NCI-H187 (cell line): Measurements from ENCODE around the gene VASH2.
"Not testable (repeated sequence)": the region's sequence is repeated elsewhere in the genome, so short reads cannot be mapped to it uniquely, and the experiment has no call there.

Experiments used
- DNase-seq, 2 experiments: peaks; one replicate each; lab custom pipeline; 2025; lab: John Stamatoyannopoulos, UW

The VASH2 gene

GRCh38 chr1:212950243-212951125 lies at the start of gene VASH2:
VASH2 (plus strand) TSS chr1:212950541; CDS start chr1:212951543, 1,002 bp downstream.
- DNase-seq, result peak; percentile 47 to 51

DNA sequence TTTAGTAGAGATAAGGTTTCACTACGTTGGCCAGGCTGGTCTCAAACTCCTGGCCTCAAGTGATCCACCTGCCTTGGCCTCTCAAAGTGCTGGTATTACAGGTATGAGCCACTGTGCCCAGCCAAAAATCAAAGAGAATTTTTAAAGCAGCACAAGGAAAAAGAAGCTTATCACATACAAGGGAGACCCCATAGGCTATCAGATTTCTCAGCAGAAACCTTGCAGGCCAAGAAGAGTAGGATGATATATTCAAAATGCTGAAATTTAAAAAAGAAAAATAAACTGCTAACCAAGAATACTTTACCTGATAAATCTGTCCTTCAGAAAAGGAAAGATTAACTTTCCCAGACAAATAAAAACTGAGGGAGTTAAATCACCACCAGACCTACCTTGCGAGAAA lies 49.1 kb upstream of the VASH2 start:
- DNase-seq, result no peak

- DNase-seq, result no peak
Measured at GRCh38 chr1:212902054-212902453, 48.3 kb upstream of the VASH2 start.

GRCh38 chr1:212903664-212904063 lies 46.7 kb upstream of the VASH2 start:
- DNase-seq, result no peak

DNA sequence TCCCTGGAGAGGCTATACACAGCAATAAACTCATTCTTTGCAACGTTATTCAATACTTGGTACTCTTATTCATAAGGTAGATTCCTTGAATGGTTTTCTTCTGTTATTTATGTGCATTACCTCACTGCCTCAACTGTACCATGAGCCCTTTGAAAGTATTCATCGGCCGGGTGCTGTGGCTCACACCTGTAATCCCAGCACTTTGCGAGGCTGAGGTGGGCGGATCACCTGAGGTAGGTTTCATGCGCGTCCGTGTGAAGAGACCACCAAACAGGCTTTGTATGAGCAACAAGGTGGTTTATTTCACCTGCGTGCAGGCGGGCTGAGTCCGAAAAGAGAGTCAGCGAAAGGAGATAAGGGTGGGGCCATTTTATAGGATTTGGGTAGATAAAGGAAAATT lies 42.3 kb upstream of the VASH2 start:
- not testable (repeated sequence) for DNase-seq

- no peak for DNase-seq
Measured at GRCh38 chr1:212908971-212909370, 41.4 kb upstream of the VASH2 start.

- no peak for DNase-seq
Measured at GRCh38 chr1:212909652-212910063, 40.7 kb upstream of the VASH2 start.

DNA sequence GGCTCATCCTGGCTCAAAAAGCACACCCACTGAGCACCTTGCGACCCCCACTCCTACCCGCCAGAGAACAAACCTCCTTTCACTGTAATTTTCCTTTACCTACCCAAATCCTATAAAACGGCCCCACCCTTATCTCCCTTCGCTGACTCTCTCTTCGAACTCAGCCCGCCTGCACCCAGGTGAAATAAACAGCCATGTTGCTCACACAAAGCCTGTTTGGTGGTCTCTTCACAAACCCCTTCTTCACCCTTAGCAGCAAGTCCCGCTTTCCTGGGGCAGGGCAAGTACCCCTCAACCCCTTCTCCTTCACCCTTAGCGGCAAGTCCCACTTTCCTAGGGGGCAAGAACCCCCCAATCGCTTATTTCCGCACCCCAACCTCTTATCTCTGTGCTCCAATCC lies 40.1 kb upstream of the VASH2 start:
- DNase-seq, result not testable (repeated sequence)

GRCh38 chr1:212913638-212914037 lies 36.7 kb upstream of the VASH2 start:
- DNase-seq, result not testable (repeated sequence)

GRCh38 chr1:212914110-212914509 lies 36.2 kb upstream of the VASH2 start:
- DNase-seq, result not testable (repeated sequence)

GRCh38 chr1:212914789-212915188 lies 35.6 kb upstream of the VASH2 start:
- no peak for DNase-seq

DNA sequence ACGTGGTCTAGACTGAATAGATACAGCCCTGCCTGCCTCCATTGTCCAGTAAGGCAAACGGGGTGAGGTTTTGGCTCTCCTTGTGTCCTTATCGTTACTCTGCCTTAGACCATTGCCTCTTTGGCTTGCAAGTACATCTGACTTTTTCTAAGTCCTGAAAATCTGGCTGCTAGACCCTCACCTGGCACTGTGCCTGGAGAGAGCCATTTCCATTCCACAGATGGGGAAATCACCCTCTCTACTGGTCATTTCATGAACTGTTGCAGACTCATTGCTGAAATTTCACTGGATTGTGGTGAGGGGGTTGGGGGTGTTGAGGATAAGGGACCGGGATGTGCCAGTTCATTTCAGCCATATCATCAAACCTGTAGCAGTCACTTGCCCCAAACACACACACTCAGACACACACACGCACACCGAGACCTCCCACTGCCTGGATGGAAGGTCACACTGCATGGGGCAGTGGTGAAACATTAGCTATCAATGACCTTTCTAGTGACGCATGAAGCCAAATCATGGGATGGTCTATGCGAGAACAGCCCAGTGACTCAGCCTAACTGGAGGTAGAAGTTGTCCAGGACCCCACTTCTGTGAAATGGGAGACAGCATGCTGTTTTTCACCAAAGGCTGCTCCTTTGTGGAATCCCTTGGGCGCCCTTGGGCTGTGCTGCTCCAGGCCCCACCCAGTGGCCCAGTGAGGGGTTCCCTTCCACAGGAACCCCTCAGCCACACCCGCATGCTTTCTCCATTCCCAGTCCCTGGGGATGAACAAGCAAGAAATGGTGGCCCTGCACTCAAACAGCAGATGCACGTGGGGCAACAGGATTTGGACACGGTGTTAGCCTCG lies 34.9 kb upstream of the VASH2 start:
- DNase-seq, result no peak

GRCh38 chr1:212916481-212917133 lies 33.7 kb upstream of the VASH2 start:
- no peak for DNase-seq

GRCh38 chr1:212917134-212917485 lies 33.2 kb upstream of the VASH2 start:
- DNase-seq, result no peak

- DNase-seq, result no peak
Measured at GRCh38 chr1:212917858-212918257, 32.5 kb upstream of the VASH2 start.

DNA sequence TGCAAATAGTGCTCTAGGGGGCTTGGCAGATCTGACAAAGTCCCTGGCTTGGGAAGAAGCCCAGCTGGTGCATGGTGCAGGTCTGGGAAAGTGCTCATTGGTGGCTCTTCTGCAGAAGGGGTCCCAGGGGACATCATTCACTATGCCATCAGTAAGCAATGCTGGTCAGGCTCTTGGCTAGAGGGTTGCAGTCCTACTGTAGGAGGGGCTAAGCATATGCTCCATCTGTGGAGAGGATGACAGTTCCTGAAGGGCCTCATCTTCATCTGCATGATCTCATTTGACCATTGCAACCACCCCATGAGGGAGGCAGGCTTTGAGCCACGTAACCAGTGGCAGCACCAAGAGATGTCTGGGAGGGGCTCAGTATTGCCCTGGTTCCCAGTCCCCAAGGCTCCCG lies 31.5 kb upstream of the VASH2 start:
- DNase-seq, result peak in 1 of 2 experiments; percentile 5

GRCh38 chr1:212920246-212920645 lies 30.1 kb upstream of the VASH2 start:
- no peak for DNase-seq

- DNase-seq, result no peak
Measured at GRCh38 chr1:212920896-212921295, 29.4 kb upstream of the VASH2 start.

- no peak for DNase-seq
Measured at GRCh38 chr1:212922016-212922415, 28.3 kb upstream of the VASH2 start.

GRCh38 chr1:212926372-212926771 lies 24.0 kb upstream of the VASH2 start:
- no peak for DNase-seq

DNA sequence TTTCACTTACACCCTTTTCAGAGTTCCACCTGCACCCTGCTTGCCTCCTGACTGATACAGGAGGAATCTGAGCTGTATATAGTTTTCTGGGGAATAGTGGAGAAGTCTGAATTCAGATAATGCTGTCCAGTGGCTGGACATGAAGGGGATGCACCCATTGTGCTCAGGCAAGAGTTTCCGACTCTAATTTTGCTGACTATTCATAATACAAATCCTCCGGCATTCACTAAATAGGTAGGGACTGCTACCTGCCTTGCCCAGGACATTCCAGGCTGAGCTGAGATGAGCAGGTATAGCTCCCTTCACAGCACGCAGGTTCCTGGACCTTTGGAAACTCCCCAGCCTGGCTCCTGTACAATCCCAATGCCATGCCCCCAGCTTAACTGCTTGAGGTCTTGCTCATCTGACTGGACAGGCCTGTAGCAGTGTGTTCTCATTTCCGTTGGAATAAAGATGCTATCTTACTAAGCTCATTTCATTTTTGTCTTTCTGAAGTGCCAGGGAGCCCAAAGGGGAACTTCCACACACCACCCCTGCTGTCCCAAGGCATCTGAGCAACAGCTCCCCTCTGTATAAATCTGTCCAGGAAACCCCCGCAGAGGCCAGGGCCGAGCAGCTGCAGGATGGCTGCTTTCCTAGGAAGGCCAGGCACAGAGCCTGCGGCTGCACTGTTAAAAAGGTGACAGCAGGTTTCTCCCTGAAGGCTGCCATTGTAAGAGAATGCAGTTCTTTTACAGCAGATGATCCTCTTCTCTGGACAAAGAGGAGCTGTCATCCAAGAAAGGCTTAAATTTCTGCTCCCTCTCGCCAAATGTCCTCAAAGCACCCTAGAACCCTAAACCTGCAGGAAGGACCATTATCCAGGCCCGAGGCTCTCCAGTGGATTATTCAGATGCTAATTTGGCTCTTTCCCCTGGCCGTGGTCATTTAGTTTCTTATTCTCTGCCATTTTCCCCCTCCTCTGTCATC lies 21.7 kb upstream of the VASH2 start:
- DNase-seq, result no peak
